ENCODE results near the gene ANKRD11.

Gene ANKRD11

DNA sequence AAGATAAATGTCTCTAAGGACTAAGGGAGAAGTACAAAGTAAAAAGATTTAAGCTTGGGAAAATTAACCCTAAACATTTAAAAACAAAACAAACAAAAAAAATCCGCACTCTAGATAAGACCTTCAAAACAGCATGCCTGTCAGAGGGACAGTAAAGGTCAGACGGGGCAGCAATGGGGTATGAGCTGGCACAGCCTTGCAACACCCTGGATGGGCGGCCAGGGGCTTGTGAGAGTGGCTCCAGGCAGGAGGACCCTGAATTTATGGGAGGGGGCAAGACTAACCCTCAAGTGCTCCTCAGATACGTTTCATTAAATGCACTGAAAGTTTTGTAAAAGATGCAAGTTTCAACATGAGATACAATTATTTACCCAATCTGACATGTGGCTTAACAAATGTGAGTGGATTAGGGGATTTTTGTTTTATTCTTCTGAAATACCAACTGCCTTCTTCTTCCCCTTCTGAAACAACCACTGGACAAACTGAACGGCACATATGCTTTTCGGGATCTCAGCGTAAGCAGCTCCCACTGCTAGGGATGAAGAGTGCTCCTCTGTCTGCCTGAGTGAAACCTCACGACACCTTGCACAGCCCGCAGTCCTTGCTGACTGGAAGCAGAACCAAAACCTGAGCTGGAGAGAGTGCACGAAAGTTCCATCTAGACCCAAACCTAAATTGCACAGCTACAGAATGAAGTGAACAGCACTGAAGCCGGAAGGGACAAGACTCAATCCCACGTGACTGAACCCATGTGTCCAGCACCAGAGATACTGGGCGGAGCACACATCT, 128.4 kb downstream of the ANKRD11 start:
- Histone ChIP-seq H3K4me3 (ENCODE audit: low read depth, low read length) (no peak overlapping the region), H3K9ac (no peak overlapping the region), H3K79me2 (peaks cover 73% of the 10 kb centered on the region), H2AFZ (no peak overlapping the region), H3K4me1 (peaks cover 52% of the 10 kb centered on the region), H3K4me2 (ENCODE audit: low read length) (peak overlapping the region; percentile 49), H3K27me3 (ENCODE audit: control insufficient read depth, insufficient read depth, low read length) (no peaks in the 10 kb centered on the region), H3K27ac (no peak overlapping the region), H3K36me3 (ENCODE audit: control insufficient read depth, insufficient read depth, low read length) (no peaks in the 10 kb centered on the region), H3K9me3 (ENCODE audit: control insufficient read depth, low read length) (no peaks in the 10 kb centered on the region)
- TF ChIP-seq, protein P1, sequence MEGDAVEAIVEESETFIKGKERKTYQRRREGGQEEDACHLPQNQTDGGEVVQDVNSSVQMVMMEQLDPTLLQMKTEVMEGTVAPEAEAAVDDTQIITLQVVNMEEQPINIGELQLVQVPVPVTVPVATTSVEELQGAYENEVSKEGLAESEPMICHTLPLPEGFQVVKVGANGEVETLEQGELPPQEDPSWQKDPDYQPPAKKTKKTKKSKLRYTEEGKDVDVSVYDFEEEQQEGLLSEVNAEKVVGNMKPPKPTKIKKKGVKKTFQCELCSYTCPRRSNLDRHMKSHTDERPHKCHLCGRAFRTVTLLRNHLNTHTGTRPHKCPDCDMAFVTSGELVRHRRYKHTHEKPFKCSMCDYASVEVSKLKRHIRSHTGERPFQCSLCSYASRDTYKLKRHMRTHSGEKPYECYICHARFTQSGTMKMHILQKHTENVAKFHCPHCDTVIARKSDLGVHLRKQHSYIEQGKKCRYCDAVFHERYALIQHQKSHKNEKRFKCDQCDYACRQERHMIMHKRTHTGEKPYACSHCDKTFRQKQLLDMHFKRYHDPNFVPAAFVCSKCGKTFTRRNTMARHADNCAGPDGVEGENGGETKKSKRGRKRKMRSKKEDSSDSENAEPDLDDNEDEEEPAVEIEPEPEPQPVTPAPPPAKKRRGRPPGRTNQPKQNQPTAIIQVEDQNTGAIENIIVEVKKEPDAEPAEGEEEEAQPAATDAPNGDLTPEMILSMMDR (IDR thresholded peaks at IDR 0.05), result no peak

DNA sequence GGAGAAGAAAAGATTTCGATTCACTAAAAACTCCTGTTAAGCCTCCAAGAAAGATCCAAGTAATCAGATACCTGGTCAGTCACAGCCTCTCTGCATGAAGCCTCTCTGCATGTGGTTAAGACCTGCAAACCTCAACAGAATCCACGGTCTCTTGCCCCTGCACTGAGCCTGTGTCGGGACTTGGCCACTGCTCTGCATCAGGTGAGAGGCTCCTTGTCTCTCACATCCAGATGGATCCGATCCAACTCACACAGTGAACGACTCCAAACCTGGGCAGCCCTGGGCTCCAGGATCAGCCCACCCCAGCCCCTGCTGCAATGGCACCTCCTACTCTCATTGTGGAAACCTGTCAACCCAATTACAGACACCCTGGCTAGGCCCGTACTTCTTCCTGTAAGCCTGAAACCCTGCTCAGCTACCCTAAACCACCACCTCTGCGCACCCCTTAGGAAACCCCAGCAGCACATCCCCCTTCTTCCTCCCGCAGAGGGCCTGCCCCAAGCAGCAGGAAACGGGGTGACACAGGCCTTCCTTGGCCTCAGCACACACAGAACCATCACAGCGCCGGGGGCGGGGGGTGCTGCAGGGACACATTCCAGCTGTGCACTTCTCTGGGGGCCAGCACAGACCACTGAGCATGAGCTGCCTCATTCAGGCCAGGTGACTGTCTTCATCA, 129.5 kb downstream of the ANKRD11 start:
- Histone ChIP-seq H3K9me3 (ENCODE audit: control insufficient read depth, low read length) (no peaks in the 10 kb centered on the region), H3K79me2 (peaks cover 70% of the 10 kb centered on the region), H2AFZ (no peak overlapping the region), H3K27me3 (ENCODE audit: control insufficient read depth, insufficient read depth, low read length) (no peaks in the 10 kb centered on the region), H3K4me2 (ENCODE audit: low read length) (peak overlapping the region; percentile 40), H3K36me3 (ENCODE audit: control insufficient read depth, insufficient read depth, low read length) (no peaks in the 10 kb centered on the region), H3K9ac (no peak overlapping the region), H3K27ac (no peak overlapping the region), H3K4me3 (ENCODE audit: low read depth, low read length) (peak overlapping the region; percentile 24), H3K4me1 (peaks cover 55% of the 10 kb centered on the region)
- TF ChIP-seq, protein P1 (IDR thresholded peaks at IDR 0.05), result no peak

DNA sequence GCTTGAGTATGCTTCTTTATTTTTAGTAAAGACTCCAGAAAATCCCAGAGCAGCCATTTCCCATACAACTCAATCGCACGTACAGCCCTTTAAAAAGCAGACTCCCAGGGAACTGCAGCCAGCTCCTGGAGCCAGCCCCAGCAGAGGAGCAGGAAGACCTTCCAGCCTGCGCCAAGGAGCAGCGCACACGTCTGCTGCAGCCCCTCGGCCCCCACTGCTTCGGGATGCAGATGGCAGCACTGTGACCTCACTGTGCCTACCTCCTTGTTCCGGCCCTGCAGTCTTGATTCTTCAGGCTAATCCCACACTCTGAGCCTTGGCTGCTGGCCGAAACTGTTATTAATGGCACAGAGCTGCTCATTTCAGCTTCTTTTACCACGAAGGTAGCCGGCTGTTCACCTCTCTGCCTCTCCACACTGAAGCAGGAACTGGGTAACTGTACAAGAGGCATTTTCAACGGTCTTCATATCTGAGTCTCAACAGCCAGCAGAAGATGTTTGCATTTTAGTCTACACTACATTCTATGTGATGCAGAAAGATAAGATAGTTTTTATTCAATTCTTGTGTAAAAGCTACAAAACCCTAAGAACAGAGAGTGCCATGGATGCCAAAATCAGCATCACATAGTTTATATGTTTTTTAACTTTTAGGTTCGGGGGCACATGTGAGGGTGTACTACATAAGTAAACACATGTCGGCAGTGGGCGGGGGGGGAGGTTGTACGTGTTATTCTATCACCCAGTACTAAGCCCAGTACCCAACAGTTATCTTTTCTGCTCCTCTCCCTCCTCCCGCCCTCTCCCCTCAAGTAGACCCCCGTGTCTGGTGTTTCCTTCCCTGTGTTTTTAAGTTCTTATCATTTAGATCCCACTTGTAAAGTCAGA, 130.9 kb downstream of the ANKRD11 start:
- no peaks in the 10 kb centered on the region for H3K36me3 ChIP-seq (ENCODE audit: control insufficient read depth, insufficient read depth, low read length)
- peaks cover 74% of the 10 kb centered on the region for H3K79me2 ChIP-seq
- H3K9ac ChIP-seq, result no peak overlapping the region
- no peaks in the 10 kb centered on the region for H3K27me3 ChIP-seq (ENCODE audit: control insufficient read depth, insufficient read depth, low read length)
- H3K4me3 ChIP-seq (ENCODE audit: low read depth, low read length), result no peak overlapping the region
- TF ChIP-seq, protein P1 (IDR thresholded peaks at IDR 0.05), result no peak
- peak overlapping the region; percentile 40 for H3K4me2 ChIP-seq (ENCODE audit: low read length)
- no peak overlapping the region for H3K27ac ChIP-seq
- H3K4me1 ChIP-seq, result peaks cover 42% of the 10 kb centered on the region
- no peaks in the 10 kb centered on the region for H3K9me3 ChIP-seq (ENCODE audit: control insufficient read depth, low read length)
- no peak overlapping the region for H2AFZ ChIP-seq

DNA sequence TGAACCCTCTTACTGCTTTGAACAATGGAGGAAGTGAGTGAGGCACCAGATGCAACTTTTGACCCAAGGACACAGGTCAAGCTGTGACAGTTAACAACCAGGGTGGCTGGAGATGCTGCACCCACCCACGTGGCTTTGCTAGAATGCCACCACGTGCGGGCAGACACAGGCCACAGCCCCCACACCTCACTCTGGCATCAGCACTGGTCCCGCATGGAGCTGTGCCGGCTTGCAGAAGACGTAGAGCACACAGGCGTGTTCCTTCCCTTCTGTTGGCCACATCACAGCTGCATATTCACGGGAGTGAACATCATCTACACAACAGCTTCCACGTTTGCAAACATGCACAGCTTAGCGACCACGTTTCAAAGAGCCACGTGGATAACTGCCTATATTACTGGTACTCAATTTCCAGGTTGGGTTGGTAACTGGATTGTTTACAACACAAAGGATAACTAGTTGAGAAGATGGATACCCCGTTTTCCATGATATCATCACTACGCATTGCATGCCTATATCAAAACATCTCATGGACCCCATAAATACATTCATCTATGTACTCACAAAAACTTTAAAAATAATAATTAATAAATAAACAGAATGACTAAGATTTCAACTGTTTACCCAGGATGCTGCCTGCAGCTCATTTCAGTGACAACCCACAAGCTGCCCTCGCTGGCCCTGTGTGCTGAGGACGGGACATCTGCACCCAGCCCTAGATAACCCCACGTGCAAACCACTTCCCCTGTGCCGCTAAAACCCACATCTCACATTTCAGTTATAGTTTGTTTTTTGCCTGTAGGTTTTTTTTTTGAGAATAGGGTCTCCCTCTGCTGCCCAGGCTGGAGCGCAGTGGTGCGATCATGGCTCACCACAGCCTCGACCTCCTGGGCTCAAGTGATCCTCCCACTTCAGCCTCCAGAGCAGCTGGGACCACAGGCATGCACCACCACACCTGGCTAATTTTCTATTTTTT, 132.0 kb downstream of the ANKRD11 start:
- Histone ChIP-seq H3K4me3 (ENCODE audit: low read depth, low read length) (no peak overlapping the region), H2AFZ (no peak overlapping the region), H3K9me3 (ENCODE audit: control insufficient read depth, low read length) (no peaks in the 10 kb centered on the region), H3K79me2 (peaks cover 76% of the 10 kb centered on the region), H3K27ac (no peak overlapping the region), H3K4me2 (ENCODE audit: low read length) (no peak overlapping the region), H3K9ac (no peak overlapping the region), H3K36me3 (ENCODE audit: control insufficient read depth, insufficient read depth, low read length) (no peaks in the 10 kb centered on the region), H3K27me3 (ENCODE audit: control insufficient read depth, insufficient read depth, low read length) (no peaks in the 10 kb centered on the region), H3K4me1 (peaks cover 37% of the 10 kb centered on the region)
- TF ChIP-seq, protein P1 (IDR thresholded peaks at IDR 0.05), result no peak

Measured in parathyroid adenoma (tissue), 2 donors.